ENCODE data around the gene DYRK3.

DYRK3 gene

GRCh38 chr1:206684478-206685333 is 49.4 kb downstream of the DYRK3 start, which contains the start of gene MAPKAPK2:
Gene MAPKAPK2, plus strand, starts transcription at chr1:206684905. Its CDS starts 325 bp downstream, at chr1:206685230.
- peak; percentile 79 for DNase-seq

DNA sequence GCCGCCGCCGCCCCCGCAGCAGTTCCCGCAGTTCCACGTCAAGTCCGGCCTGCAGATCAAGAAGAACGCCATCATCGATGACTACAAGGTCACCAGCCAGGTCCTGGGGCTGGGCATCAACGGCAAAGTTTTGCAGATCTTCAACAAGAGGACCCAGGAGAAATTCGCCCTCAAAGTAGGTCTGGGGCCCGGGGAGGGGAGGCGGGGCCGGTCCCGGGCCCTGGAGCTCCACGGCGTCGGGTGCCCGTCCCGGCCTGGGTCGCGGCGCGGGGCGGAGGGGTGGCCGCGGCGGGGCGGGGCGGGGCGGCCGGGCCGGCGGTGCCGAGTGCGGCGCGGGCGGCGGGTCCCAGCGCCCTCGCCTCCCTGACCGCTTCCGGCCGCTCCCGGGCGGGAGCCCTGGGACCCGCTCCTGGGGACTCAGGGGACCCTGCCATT is 50.0 kb downstream of the DYRK3 start:
- DNase-seq, result peak; percentile 29

GRCh38 chr1:206685769-206686477 is 50.6 kb downstream of the DYRK3 start:
- DNase-seq, result no peak

DNA sequence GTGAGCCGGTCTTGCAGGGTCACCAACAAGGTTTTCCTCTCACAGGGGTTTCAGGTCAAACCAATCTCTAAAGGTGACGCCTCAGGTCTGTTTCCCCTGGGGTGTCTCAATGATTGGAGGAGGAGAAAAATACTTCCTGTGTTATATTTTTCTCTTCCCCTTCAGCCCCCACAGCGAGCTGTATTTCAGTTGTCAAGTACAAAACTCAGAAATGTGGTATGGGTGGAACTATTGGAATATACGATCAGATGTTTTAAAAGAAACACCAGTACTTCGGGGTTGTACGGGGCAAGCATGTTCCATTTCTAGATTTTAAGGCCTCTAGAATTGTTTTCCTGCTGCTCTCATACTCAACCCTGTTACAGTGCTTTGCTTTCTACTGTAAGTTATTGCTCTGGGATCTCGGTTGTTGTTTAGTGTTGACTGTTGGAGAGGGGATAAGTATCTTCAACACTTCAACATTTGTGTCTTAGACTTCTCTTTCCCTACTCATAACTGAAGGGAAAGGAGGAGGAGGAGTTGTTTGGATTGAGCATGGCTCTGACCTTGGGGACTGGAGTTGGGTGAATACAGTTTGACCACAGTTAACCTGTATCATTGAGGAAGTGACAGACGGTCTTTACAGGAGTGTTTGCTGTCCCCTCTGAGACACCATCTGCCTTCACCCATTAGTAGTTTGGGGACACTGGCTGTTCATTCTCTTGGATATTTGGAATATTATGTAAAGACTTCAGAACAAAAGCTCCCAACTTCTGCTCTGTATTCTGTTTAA is 51.3 kb downstream of the DYRK3 start:
- no peak for DNase-seq

DNA sequence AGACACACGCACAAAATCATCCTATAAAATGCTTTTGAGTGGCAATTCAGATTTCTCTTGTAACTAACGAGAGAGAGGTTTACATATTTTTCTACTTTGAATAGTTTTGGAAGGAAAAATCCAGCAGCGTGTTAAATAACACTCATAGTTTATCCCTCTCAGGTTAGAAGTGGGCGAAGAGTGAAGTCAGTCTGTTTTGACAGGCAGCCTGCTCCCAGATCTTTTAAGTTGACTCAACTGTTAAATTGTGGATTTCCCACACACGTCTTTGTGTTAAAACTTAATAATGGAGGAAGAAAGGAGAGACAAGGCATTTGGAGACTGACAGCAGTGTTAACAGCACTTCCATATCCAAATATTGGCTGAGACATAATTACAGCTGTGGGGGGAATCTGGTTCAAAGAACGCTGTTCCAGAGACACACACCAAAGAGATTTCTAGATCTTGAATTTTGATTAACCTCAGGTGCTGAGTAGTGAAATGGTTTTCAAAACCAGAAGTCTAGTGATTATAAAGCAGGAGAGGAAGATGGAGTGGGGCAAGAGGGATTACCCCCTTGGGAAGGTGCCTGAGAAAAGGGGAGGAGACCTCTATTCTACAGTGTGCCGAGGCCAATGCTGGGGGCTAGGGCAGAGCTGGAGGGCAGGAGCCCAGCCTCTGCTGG is 52.0 kb downstream of the DYRK3 start:
- no peak for DNase-seq

- no peak for DNase-seq
Measured at GRCh38 chr1:206687915-206688442, 52.6 kb downstream of the DYRK3 start.

DNA sequence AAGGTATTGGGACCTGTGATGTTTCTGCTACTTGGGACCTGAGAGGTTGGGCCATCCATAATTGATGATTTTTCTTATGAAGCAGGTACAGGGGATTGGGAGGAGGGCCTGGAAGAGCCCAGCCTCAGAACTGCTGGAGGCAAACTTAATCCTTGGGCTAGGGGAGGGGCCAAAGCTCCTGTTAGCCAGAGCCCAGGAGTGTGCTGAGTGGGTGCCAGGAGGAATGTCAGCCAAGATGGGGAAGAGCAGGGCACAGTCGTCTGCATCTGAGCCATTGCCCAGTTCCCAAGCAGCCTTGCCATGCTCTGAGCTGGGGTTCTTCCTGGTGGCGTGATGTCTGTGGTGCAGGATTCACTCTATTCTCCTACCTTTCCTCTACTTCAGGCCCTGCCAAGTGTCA is 55.2 kb downstream of the DYRK3 start:
- DNase-seq, result no peak

DNA sequence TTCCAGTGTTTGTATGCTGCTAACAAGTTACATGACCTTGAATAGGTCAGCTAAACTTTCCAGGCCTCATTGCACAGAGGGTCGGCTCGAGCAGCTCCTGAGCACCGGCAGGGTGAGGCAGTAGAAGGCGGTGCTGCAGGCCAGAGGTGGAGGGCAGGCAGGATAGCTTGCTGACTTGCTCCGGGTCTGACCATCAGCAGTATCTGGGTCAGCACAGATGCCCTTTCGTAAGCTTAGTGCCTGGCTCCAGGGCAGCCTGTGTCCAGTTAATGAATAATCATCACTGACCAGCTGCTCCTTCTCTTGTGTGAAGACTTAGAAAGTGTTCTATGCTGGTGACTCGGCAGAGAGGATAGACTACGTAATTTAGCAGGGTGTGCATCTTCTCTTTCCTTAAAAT is 56.3 kb downstream of the DYRK3 start:
- DNase-seq, result no peak

- no peak for DNase-seq
Measured at GRCh38 chr1:206693029-206693428, 57.7 kb downstream of the DYRK3 start.

DNA sequence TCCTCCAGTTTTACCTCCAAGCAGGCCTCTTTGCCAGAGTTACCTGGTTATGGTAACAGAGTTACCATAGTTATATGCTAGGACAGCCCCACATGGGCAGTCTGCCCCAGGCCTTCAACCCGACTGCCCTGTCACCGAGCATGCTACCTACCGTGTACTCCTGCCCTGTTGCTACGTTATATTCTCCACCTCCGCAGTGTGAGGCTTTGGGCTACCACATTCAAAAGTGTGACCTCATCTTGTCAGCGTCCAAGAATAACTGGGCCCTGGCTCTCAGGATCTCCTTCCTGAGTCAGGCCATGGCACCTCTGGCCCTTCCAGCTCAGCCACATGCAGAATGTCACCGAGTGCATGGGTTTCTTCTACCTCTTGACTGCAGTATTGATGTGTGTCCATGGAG is 58.3 kb downstream of the DYRK3 start:
- DNase-seq, result no peak

GRCh38 chr1:206694171-206695124 is 59.1 kb downstream of the DYRK3 start:
- no peak for DNase-seq

GRCh38 chr1:206695733-206696132 is 60.4 kb downstream of the DYRK3 start:
- no peak for DNase-seq

DNA sequence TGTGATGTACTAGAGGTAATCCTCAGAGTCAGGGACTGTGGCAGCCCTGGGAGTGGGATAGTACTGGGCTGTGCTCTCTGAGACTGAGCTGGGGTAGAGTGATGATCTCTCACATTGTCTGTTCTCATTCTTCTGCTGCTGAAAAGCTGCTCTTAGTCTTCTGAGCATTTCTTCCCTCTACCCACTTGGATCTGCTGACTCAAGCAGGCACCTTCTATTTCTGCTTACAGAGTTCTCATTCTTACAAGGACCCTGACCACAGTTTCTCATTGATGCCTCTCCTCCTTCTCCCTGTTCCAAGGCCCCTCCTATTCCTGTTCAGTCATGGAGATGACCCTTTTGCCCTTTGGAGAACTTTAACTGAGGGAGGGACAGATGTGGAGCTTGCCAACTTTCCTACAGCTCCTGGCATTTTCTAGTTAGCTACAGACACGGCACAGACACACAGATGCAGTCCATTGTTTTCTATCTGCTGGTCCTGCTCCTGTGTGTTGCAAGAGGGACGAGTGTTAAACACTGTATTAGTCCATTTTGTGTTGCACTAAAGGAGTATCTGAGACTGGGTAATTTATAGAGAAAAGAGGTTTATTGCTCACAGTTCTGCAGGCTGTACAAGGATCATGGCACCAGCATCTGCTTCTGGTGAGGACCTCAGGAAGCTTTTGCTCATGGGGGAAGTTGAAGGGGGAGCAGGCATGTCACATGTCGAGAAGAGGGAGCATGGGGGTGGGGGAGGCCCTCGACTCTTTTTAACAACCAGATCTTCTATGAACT is 61.7 kb downstream of the DYRK3 start:
- DNase-seq, result no peak

DNA sequence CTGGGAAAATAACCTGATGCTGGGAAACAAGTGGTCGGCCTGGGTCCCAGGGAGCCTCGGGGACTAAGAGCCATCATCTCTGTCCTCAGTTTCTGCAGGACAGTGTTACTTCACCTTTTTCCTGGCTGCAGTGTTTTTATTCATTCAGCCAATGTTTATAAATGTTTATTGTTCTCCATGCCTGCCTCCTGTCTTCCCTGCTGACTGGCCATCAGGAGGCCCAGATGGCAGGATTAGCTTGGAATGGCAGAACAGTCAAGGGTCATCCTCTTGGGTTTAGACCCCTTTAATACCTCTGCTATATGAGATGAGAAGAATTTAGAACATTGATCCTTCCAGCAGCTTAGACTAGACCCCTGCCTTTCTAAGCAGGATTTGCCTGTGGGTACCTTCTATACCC is 62.7 kb downstream of the DYRK3 start:
- no peak for DNase-seq

All from stimulated activated CD4-positive, alpha-beta T cell treated with anti-CD3 and anti-CD28 coated beads, Interleukin-12 subunit alpha, Interleukin-12 subunit beta, amount 100 ng/mL, for 4 hours (primary cell).